ENCODE measurements around the gene RHOBTB3.

GRCh38 chr5:95689680-95690079 is 41.5 kb upstream of the RHOBTB3 start:
- no peak for TF ChIP-seq CTCF (conservative IDR thresholded peaks at IDR 0.05; ENCODE audit: low read length)
- no peak for TF ChIP-seq EZH2phosphoT487 (IDR thresholded peaks at IDR 0.05; ENCODE audit: borderline replicate concordance)
